Measurements from ENCODE around the gene ASIC2. TPM values are rescaled to one million over a fixed set of nuclear protein-coding genes. Genes with fewer than 3 reads are reported as not detected.

Gene ASIC2
- total RNA-seq, 1 experiment from 2014 or later = not detected

- intact Hi-C loops (cut with micrococcal nuclease) = no loop called here
- Histone ChIP-seq H3K4me2 (ENCODE audit: low read length) (no peak overlapping the region), H3K9me2 (ENCODE audit: insufficient read depth) (no peaks in the 10 kb centered on the region), H3K27me3 (ENCODE audit: insufficient read depth, low read length) (peaks cover 24% of the 10 kb centered on the region; the same call in 1 of the 2 replicates), H3K4me1 (ENCODE audit: control insufficient read depth in 1 of 2, insufficient read depth in 2 of 2, low read length in 2 of 2) (no peaks in the 10 kb centered on the region), H3K9me3 (ENCODE audit: control insufficient read depth in 1 of 2, insufficient read depth in 1 of 2, low read depth in 1 of 2, low read length in 2 of 2) (no peaks in the 10 kb centered on the region), H2AFZ (ENCODE audit: low read depth, low read length, poor library complexity, severe bottlenecking) (no peak overlapping the region), H3K4me3 (replicated peaks in 1 of 2; ENCODE audit: low read depth in 1 of 2, low read length in 2 of 2) (no peak overlapping the region), H3K9ac (ENCODE audit: low read length) (no peak overlapping the region), H3K36me3 (ENCODE audit: control insufficient read depth in 1 of 2, insufficient read depth in 2 of 2, low read length in 2 of 2) (no peaks in the 10 kb centered on the region), H3K79me2 (ENCODE audit: insufficient read depth, low read length) (no peaks in the 10 kb centered on the region), H3K27ac (ENCODE audit: low read depth, low read length) (no peak overlapping the region), H4K20me1 (ENCODE audit: insufficient read depth) (no peaks in the 10 kb centered on the region)
- ChIA-PET CTCF (no interaction called here), RAD21 (ENCODE audit: low non-redundant PET in 1 of 2, low total read pairs in 2 of 2, uncharacterized antibody in 2 of 2, unreplicated experiment in 2 of 2) (no interaction called here), POLR2A (no interaction called here)
- ATAC-seq = no peak
- no peak for DNase-seq (ENCODE audit: low read depth, low spot score)
- no TSS peak for BruUV-seq (replicated peaks)
- TF ChIP-seq EZH2 (IDR thresholded peaks at IDR 0.05) = no peak
- TF ChIP-seq CTCF (IDR thresholded peaks at IDR 0.05 in 2 of 3, conservative IDR thresholded peaks at IDR 0.05 in 1 of 3; ENCODE audit: borderline replicate concordance in 1 of 3, insufficient read depth in 1 of 3, low read depth in 2 of 3, low read length in 2 of 3) = no peak
Observed at GRCh38 chr17:33053676-33054075, 239.4 kb downstream of the ASIC2 start.

- Histone ChIP-seq H4K20me1 (ENCODE audit: insufficient read depth) (no peaks in the 10 kb centered on the region), H3K4me2 (ENCODE audit: low read length) (no peak overlapping the region), H3K9me2 (ENCODE audit: insufficient read depth) (no peaks in the 10 kb centered on the region), H3K79me2 (ENCODE audit: insufficient read depth, low read length) (no peaks in the 10 kb centered on the region), H3K36me3 (ENCODE audit: control insufficient read depth in 1 of 2, insufficient read depth in 2 of 2, low read length in 2 of 2) (no peaks in the 10 kb centered on the region), H3K9me3 (ENCODE audit: control insufficient read depth in 1 of 2, insufficient read depth in 1 of 2, low read depth in 1 of 2, low read length in 2 of 2) (no peaks in the 10 kb centered on the region), H3K4me3 (replicated peaks in 1 of 2; ENCODE audit: low read depth in 1 of 2, low read length in 2 of 2) (no peak overlapping the region), H3K27me3 (ENCODE audit: insufficient read depth, low read length) (peaks cover 24% of the 10 kb centered on the region; the same call in 1 of the 2 replicates), H3K27ac (ENCODE audit: low read depth, low read length) (no peak overlapping the region), H3K9ac (ENCODE audit: low read length) (no peak overlapping the region), H3K4me1 (ENCODE audit: control insufficient read depth in 1 of 2, insufficient read depth in 2 of 2, low read length in 2 of 2) (no peaks in the 10 kb centered on the region), H2AFZ (ENCODE audit: low read depth, low read length, poor library complexity, severe bottlenecking) (no peak overlapping the region)
- intact Hi-C loops (cut with micrococcal nuclease) = no loop called here
- DNase-seq (ENCODE audit: low read depth, low spot score) (no peak), ATAC-seq (no peak)
- ChIA-PET RAD21 (ENCODE audit: low non-redundant PET in 1 of 2, low total read pairs in 2 of 2, uncharacterized antibody in 2 of 2, unreplicated experiment in 2 of 2) (no interaction called here), POLR2A (no interaction called here), CTCF (interaction anchor here (1.0 to 1.4 kb wide), 2 partner anchors 9 to 14 kb away, joined by 4 to 5 read pairs; no protein-coding TSS in a partner anchor)
- no TSS peak for BruUV-seq (replicated peaks)
- no peak for TF ChIP-seq EZH2 (IDR thresholded peaks at IDR 0.05)
- TF ChIP-seq EZH2phosphoT487 (IDR thresholded peaks at IDR 0.05; ENCODE audit: borderline replicate concordance) = no peak
- TF ChIP-seq SIN3A (IDR thresholded peaks at IDR 0.05; ENCODE audit: low read depth) = no peak
- TF ChIP-seq CBX3 (IDR thresholded peaks at IDR 0.05; ENCODE audit: low read depth) = no peak
- TF ChIP-seq ZNF274 (IDR thresholded peaks at IDR 0.05; ENCODE audit: low read depth, low read length) = no peak
- no peak for TF ChIP-seq CEBPB (IDR thresholded peaks at IDR 0.05; ENCODE audit: low read depth)
- no peak for TF ChIP-seq SRF (IDR thresholded peaks at IDR 0.05; ENCODE audit: low read depth)
- TF ChIP-seq YY1 (IDR thresholded peaks at IDR 0.05; ENCODE audit: extremely low read depth, insufficient replicate concordance, low read depth, low read length) = no peak
- no peak for TF ChIP-seq CTCF (IDR thresholded peaks at IDR 0.05 in 2 of 3, conservative IDR thresholded peaks at IDR 0.05 in 1 of 3; ENCODE audit: borderline replicate concordance in 1 of 3, insufficient read depth in 1 of 3, low read depth in 2 of 3, low read length in 2 of 3)
- TF ChIP-seq SP1 (IDR thresholded peaks at IDR 0.05; ENCODE audit: low read depth) = no peak
- TF ChIP-seq RAD21 (IDR thresholded peaks at IDR 0.05; ENCODE audit: low read depth) = no peak
- no peak for TF ChIP-seq ZFX (IDR thresholded peaks at IDR 0.05)
- TF ChIP-seq MAX (IDR thresholded peaks at IDR 0.05) = no peak
- no peak for TF ChIP-seq POLR2A (IDR thresholded peaks at IDR 0.05; ENCODE audit: borderline replicate concordance, extremely low read depth, insufficient read depth, insufficient read length)
- TF ChIP-seq TCF7L2 (IDR thresholded peaks at IDR 0.05; ENCODE audit: borderline replicate concordance, extremely low read depth, insufficient read depth, insufficient read length) = no peak
- TF ChIP-seq JUND (IDR thresholded peaks at IDR 0.05) = no peak
- TF ChIP-seq FOSL1 (IDR thresholded peaks at IDR 0.05; ENCODE audit: low read depth) = no peak
- TF ChIP-seq ELF1 (IDR thresholded peaks at IDR 0.05; ENCODE audit: borderline replicate concordance, low read depth) = no peak
- no peak for TF ChIP-seq EGR1 (IDR thresholded peaks at IDR 0.05; ENCODE audit: low read depth)
Observed at GRCh38 chr17:33052856-33053255, 240.2 kb downstream of the ASIC2 start.
